GM19351 (cell line): ENCODE data around the gene EIF4A2.
"Not testable (repeated sequence)": the region's sequence is repeated elsewhere in the genome, so short reads cannot be mapped to it uniquely, and the experiment has no call there.

ENCODE experiments used
- ATAC-seq: cut with Tn5 transposase; IDR thresholded peaks from one replicate; pipeline ENCODE4 v1.9.1; 2021; ENCODE audit warnings: mild to moderate bottlenecking, moderate library complexity; ENCODE audit not compliant: unreplicated experiment

The EIF4A2 gene

GRCh38 chr3:186784820-186785494 is 1.6 kb downstream of the EIF4A2 start:
- no peak for ATAC-seq

DNA sequence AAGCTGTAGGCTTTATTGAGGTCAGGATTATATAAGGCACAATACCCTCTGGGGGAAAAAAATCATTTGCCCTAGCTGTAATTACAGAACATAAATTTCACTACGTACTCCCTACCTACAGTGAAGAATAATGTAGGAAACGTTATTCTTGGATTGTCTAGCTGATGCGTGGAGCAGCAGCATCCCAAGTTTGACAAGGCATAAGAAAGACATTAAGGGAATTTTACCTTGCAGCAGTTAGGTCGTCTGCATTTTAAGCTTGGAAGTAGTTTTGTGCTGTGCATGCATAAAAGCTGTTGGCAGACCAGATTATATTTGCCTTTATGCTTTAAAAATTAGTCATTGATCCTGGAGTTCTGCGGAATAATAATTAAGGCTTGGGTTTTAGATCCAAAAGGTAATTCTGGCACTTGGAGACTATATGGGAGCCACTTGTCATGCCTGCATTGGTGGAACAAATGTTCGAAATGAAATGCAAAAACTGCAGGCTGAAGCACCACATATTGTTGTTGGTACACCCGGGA is 2.2 kb downstream of the EIF4A2 start:
- no peak for ATAC-seq

DNA sequence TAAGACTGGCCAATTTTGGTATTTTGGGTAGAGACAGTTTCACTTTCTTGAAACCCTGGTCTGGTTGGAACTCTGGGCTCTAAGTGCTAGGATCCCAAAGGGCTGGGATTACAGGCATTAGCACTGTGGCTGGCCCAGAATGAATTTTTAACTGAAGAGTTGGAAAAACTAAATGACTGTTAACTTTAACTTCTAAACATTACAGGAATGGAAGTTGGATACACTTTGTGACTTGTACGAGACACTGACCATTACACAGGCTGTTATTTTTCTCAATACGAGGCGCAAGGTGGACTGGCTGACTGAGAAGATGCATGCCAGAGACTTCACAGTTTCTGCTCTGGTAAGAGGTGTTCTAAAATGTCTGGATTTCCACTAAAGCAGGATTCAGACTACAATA is 3.5 kb downstream of the EIF4A2 start:
- ATAC-seq, result no peak

DNA sequence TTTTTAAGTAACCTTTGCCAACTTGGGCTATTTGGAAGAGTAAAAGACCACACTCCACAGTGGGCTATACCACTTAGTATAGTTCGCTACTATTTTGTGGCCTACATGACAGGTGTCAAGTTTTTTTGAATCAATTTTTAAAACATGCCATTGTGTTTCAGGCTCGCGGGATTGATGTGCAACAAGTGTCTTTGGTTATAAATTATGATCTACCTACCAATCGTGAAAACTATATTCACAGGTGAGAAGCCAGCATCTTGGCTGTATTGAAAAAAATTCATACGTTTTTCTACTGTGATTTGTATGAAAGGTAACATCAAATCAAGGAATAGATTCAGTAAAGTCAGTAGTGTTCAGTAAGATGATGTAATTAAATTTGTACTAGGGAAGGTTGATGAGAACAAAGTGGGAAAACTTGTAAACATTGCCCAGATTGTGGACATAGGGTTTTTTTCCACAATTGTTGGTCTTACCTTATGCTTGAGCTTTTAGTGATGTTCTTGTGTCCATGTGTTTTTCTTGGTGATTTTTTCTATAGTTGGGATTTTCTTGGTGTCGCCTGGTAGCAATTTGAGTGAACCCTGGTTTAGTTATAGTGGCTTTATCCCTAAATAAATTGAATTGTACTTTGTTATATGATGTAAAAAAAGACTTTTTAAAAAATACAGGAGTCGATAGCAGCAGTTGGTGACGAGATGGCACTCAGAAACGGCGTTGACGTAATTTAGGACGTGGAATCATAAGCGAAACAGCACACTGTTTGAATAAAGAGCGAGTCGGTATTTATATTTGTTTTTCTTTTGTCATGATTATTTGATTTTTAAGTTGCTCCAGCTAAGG is 4.5 kb downstream of the EIF4A2 start:
- ATAC-seq, result no peak

- no peak for ATAC-seq
These were observed 5.3 kb downstream of the EIF4A2 start for GRCh38 chr3:186788482-186789370.

DNA sequence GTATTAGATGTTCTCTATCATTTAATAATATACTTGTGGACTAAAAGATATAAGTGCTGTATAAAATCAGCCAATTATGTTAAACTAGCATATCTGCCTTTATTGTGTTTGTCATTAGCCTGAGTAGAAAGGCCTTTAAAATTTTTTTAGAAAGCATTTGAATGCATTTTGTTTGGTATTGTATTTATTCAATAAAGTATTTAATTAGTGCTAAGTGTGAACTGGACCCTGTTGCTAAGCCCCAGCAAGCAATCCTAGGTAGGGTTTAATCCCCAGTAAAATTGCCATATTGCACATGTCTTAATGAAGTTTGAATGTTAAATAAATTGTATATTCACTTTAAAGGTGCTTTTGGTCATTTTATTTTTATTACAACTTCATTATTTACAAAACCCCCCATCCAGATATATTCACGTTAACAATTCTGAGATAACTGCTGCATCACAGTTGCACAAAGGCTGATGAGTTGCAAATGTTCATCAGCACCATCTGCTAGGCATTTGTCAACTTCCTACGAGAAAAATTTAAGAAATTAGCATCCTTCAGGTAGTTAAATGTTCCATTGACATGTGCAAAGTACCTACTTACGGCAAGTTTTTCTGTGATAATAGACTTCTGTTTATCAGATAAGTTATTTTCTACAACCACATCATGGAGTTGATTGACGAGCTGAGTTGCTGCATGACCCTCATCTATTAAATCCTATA is 6.3 kb downstream of the EIF4A2 start:
- no peak for ATAC-seq

DNA sequence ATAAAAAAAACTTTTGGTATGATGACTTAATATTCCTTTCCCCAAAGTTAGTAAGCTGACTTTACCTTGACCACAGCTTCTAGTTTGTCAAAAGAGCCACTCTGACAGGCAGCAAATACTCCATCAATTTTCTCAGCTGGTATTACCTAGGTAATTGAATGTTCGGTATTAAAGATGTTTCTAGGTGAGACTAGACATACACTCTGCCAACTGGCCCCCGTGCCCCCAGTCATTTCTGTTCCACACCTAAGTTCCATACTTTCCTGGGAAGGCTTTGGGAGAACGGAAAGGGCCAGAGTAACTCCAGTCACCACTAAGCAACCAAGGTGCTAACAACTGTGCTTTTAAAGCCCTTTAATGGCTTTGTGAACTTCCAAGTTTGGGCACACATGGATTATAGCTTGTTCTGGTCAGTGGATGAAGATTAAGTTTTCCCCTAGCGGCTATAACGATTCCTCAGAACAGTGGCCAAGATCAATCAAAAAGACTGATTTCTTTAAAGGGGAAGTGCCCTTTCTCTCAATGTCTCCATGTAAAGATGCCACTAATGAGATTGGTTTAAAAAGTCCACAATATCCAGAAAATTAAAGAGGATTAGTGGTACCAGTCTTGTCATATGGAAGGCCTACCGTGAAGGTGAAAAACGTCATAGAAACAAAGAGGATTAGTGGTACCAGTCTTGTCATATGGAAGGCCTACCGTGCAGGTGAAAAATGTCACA is 7.0 kb downstream of the EIF4A2 start:
- ATAC-seq, result peak; percentile 36

GRCh38 chr3:186798239-186798874 is 15.0 kb downstream of the EIF4A2 start:
- ATAC-seq, result no peak

- no peak for ATAC-seq
These were observed 16.9 kb downstream of the EIF4A2 start for GRCh38 chr3:186800285-186800684.

DNA sequence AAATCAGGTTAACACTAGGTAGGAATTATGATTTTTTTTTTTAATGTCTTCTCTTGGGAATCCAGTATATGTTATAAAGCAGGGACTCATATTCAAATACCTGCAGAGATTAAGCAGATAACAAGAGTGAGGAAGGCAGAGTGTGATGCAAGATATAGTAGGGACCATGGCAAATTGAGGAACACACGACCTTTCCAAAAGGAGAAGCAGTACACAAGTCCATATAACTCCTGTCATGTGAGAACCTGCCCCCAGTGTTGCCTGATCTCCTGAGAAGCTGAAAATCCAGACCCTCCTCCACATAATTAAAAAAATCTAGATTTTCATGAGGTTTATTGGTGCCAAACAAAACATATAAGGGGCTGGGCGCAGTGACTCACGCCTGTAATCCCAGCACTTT is 19.3 kb downstream of the EIF4A2 start:
- ATAC-seq, result no peak

- ATAC-seq, result not testable (repeated sequence)
These were observed 20.1 kb downstream of the EIF4A2 start for GRCh38 chr3:186803447-186803846.

DNA sequence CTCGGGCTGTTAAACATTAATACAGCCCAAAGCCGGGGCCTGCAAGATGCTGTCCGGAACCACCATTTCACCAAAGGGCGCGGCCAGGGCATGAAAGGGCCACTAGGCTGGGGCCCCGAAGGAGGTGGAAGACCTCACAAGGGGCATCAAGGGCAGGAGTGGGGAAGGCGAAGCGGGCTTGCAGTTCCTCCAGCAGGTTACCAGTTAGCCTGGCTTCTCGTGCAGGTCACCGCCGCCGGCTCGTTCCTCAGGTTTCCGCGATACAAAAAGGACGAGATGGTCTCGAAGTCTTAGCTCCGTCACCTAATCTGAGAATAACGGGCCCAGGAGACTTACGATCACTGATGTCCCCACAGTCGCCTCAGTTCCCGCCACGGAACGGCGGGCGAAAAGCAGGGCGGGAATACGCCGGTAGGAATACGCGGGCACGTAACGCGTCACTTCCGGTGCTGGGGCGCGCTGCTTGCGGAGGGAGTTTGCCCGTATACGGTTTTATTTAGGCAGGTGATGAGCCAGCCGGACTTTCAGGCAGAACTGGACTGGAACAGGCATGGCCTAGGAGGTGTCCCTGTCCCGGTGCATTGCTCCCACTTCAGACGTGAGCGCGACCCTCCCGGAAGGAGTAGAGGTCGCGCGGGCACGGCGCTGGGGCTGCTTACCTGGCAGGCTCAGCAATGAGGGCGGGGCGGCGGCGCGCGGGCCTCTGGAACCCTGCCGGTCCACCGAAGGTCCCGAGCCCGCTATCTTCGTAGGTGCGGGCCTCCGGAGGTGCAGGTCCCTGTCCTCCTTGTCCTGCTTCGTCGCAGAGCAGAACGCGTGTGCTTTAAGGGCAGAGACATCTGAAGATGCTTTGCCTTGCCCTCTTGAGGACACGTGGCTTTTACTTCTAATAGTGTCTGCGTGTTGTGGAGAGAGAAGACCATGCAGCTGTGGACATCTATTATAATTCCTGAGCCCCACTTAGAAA is 23.0 kb downstream of the EIF4A2 start, which contains the start of gene RFC4:
TSS of gene RFC4 (minus strand) at position 394 of the 967 bp plus-strand sequence. CDS start 1,769 bp downstream, outside the sequence.
- ATAC-seq, result peak; percentile 93

- ATAC-seq, result no peak
These were observed 23.9 kb downstream of the EIF4A2 start for GRCh38 chr3:186807231-186807630.

- no peak for ATAC-seq
These were observed 27.1 kb downstream of the EIF4A2 start for GRCh38 chr3:186810336-186810996.

DNA sequence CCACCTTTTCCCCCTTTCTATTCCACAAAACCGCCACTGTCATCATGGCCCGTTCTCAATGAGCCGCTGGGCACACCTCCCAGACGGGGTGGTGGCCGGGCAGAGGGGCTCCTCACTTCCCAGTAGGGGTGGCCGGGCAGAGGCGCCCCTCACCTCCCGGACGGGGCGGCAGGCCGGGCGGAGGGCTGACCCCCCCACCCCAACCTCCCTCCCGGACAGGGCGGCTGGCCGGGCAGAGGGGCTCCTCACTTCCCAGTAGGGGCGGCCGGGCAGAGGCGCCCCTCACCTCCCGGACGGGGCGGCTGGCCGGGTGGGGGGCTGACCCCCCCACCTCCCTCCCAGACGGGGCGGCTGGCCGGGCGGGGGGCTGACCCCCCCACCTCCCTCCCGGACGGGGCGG is 27.9 kb downstream of the EIF4A2 start:
- ATAC-seq, result not testable (repeated sequence)

- no peak for ATAC-seq
These were observed 30.7 kb downstream of the EIF4A2 start for GRCh38 chr3:186814100-186814499.

DNA sequence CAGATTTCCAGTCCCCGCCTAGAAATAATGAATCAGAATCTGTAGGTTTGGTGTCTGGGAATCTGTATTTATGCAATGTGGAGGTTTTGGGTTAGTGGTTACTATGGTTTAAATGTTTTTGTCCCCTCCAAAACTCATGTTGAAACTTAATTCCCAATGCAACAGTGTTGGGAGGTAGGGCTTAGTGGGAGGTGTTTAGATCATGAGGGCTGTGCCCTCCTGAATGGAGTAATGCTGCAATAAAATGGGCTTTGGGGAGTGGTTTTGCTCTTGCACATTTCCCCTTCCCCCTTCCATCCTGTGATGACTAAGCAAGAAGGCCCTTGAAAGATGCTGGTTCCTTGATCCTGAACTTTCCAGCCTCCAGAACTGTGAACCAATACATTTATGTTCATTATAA is 32.1 kb downstream of the EIF4A2 start:
- no peak for ATAC-seq
